Pancreas (tissue), 10 donors: Measurements from ENCODE around the gene ANKS1A. TPM values are rescaled to one million over a fixed set of nuclear protein-coding genes. Genes with fewer than 3 reads are reported as not detected.

Experiments
- ATAC-seq, 4 donors: fragments of 200-7000 bp; cut with Tn5 transposase; one replicate each; pipeline versions ENCODE4 v1.8.0 to v1.9.1; 2020; ENCODE audit warnings: mild to moderate bottlenecking in 4 of 4, moderate library complexity in 4 of 4
- DNase-seq, 6 donors: peaks; one replicate each; pipeline ENCODE4 v3.0.0-alpha.2; 2020
- FAIRE-seq: peaks from 2 replicates; lab custom pipeline; 2012; peaks lifted over from hg19 to GRCh38; lab: Jason Lieb, UNC
- H3K27ac ChIP-seq, 4 donors: fragments of 200-600 bp; sonication (generic); 1 replicate in 3 of 4; 2 replicates in 1 of 4; pipeline versions ENCODE4 v1.5.0 to v1.8.0; 2020
- H3K27me3 ChIP-seq, 4 donors: fragments of 200-600 bp; one replicate each; pipeline ENCODE4 v1.8.0; 2021
- H3K36me3 ChIP-seq, 3 donors: fragments of 200-600 bp; sonication (generic) in 1 of 3; one replicate each; pipeline versions ENCODE4 v1.5.0 to v1.8.0; 2020 to 2021
- H3K4me1 ChIP-seq, 3 donors: fragments of 200-600 bp; one replicate each; pipeline ENCODE4 v1.8.0; 2021
- H3K4me3 ChIP-seq, 4 donors: fragments of 200-600 bp; sonication (generic) in 2 of 4; one replicate each; pipeline versions ENCODE4 v1.5.0 to v1.8.0; 2020 to 2021
- H3K9me3 ChIP-seq, 4 donors: fragments of 200-600 bp; one replicate each; pipeline ENCODE4 v1.8.0; 2021
- WGBS, 2 donors: extraction: QIAGEN DNeasy Blood & Tissue Kit; methylation state at CpG; one replicate each; pipeline ENCODE4 v1.1.7; 2013; 5-methylcytosine and 5-hydroxymethylcytosine counted together
- intact Hi-C, 3 donors: fragments of 100-400 bp; cut with DNase I; formaldehyde crosslinking; loops; one replicate each; pipeline versions ENCODE4 v1.11.1 to v1.14.2; 2022
- polyA plus RNA-seq, 2 donors: library from polyadenylated mRNA; stranded (reverse); fragments of 200-250 nt; gene quantifications; one replicate each; pipeline ENCODE4 v1.2.3, GENCODE V29; 2013
- total RNA-seq, 6 donors: library from RNA; stranded (reverse); fragmentation: NEBNext Ultra II Directional in 4 of 6; extraction: Animal tissue kit (Norgen Biotek cat#: 25700) in 4 of 6; gene quantifications; one replicate each; pipeline versions ENCODE4 v1.2.1 to v1.2.4, GENCODE V29; 2021 to 2023
- TF ChIP-seq, protein P1 (sequence below), 4 donors: fragments of 200-600 bp; sonication (generic) in 3 of 4; IDR thresholded peaks; one replicate each; pipeline versions ENCODE4 v1.5.0 to v1.8.0; 2021; ENCODE audit warnings: antibody characterized with exemption in 4 of 4
- donor health status: healthy with polysubstance abuse.
- donor health status: DM: no; HTN: no; CAD: no; lungs with moderate emphysema.
- donor health status: DM: no; HTN: no; CAD: no.
- donor health status: control.
- donor health status: control.
- donor health status: Bipolar disorder and iron deficiency.
- donor health status: DM: yes; HTN: yes; CAD: no.
- donor health status: DM: no; HTN: no; CAD: no.
- donor health status: DM: no; HTN: no; CAD: no.
- donor health status: DM: yes; HTN: yes; CAD: no.

ANKS1A gene
- total and polyA plus RNA-seq, 8 donors = 6.1 to 16.7 (median 8.0) TPM

- intact Hi-C loops = no loop called here
- FAIRE-seq = no peak
- Histone ChIP-seq H3K4me1 (peaks cover 11 to 34% (median 29%) of the 10 kb centered on the region in 3 donors), H3K36me3 (no peaks in the 10 kb centered on the region), H3K9me3 (no peaks in the 10 kb centered on the region), H3K4me3 (no peak overlapping the region), H3K27ac (peak overlapping the region; percentile 46 to 74 (median 66)), H3K27me3 (no peaks in the 10 kb centered on the region)
- WGBS, 2 donors = 86 to 88% methylated on average over 12 of the region's 12 CpGs
- peak in 2 of 4 donors; percentile 12 to 21 for ATAC-seq
- TF ChIP-seq, protein P1, sequence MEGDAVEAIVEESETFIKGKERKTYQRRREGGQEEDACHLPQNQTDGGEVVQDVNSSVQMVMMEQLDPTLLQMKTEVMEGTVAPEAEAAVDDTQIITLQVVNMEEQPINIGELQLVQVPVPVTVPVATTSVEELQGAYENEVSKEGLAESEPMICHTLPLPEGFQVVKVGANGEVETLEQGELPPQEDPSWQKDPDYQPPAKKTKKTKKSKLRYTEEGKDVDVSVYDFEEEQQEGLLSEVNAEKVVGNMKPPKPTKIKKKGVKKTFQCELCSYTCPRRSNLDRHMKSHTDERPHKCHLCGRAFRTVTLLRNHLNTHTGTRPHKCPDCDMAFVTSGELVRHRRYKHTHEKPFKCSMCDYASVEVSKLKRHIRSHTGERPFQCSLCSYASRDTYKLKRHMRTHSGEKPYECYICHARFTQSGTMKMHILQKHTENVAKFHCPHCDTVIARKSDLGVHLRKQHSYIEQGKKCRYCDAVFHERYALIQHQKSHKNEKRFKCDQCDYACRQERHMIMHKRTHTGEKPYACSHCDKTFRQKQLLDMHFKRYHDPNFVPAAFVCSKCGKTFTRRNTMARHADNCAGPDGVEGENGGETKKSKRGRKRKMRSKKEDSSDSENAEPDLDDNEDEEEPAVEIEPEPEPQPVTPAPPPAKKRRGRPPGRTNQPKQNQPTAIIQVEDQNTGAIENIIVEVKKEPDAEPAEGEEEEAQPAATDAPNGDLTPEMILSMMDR (IDR thresholded peaks at IDR 0.05) = no peak
- no peak for DNase-seq
Observed at GRCh38 chr6:35048031-35048613, 159.1 kb downstream of the ANKS1A start.

- no peaks in the 10 kb centered on the region for H3K27me3 ChIP-seq
- ATAC-seq (peak in 3 of 4 donors; percentile 13 to 57 (median 44)), FAIRE-seq (no peak), DNase-seq (peak in 2 of 6 donors; percentile 63 to 64)
- H3K9me3 ChIP-seq = no peaks in the 10 kb centered on the region
- no peak overlapping the region for H3K4me3 ChIP-seq
- peaks cover 11 to 29% (median 28%) of the 10 kb centered on the region in 3 donors for H3K4me1 ChIP-seq
- WGBS, 2 donors = 78 to 82% methylated on average over 11 of the region's 11 CpGs
- H3K27ac ChIP-seq = peak overlapping the region in 3 of 4 donors; percentile 46 to 74 (median 70)
- intact Hi-C loops = no loop called here
- TF ChIP-seq, protein P1 (IDR thresholded peaks at IDR 0.05) = no peak
- peaks cover 0 to 1% (median 0%) of the 10 kb centered on the region in 3 donors for H3K36me3 ChIP-seq
Observed at GRCh38 chr6:35048631-35049083, 159.6 kb downstream of the ANKS1A start.

DNA sequence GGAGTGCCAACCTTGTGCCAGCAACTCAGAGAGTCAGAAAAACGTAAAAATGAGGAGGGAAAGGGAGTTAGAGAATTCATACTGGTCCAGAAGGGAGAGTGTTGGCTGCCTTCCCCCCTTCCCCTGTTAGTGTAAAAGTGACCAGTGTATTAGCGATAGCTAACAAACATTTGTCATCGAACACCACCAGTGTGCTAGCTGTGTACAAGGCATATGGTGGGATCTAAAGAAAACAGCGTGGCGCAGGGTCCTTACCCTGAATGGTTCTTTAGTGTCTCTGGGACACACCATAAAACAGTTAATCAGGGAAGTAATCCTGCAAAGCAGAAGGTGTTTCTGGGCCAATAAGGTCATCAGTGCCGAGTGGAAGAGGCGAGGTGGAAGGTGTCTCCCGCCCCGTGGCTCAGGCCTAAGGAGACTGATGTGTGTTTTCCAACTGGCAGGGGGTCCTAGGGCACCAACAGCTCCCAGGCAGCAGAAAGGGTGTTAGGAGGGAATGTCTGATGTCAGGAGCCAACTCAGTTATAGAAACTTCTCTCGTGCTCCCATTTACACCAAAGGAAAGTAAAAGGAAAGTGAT is 160.2 kb downstream of the ANKS1A start:
- FAIRE-seq = no peak
- intact Hi-C loops = no loop called here
- H3K4me3 ChIP-seq = no peak overlapping the region

DNA sequence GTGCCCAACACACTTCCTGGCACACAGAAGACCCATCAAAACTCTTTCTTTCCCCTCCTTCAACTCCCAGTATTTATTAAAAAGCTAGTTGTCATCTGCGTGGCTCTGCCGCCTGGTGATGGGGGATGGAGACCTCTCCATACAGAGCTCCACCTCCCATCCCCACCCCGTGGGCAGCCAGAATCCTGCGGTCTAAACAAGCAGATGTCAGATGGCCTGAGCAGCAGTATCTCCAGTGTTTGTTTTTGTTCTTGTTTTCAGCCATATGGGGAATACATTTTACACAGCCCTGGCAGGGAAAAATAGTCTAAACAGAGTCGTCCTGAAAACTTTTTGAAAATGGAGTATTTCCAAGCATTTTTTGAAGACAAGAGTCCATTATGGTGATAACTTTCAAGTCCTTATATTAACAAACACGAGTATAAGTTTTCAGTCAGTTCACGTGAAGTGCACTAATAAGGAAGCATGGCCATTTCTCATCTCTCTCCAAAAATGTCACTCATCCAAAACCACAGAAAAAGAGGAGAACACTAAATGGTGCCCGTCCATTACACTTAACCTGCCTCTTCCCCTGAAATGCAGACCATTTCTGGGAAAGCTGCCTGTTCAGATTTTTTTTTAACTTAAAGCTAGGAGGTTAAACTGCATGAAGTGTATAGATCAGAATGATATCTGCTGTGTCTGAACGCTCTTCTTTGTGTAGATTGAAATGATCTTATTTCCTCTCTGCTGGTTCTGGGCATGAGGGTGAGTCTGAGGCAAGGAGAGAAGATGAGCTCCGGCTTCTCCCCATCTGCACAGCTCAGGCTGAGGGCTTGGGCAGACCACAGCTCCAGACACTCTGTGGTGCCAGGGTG is 161.1 kb downstream of the ANKS1A start:
- TF ChIP-seq, protein P1 (IDR thresholded peaks at IDR 0.05) = no peak
- intact Hi-C loops = no loop called here
- H3K27ac ChIP-seq = peak overlapping the region in 3 of 4 donors; percentile 1 to 74 (median 39)
- peaks cover 8 to 26% (median 15%) of the 10 kb centered on the region in 3 donors for H3K4me1 ChIP-seq
- ATAC-seq (peak in 2 of 4 donors; percentile 51 to 59), FAIRE-seq (no peak), DNase-seq (peak in 1 of 6 donors; percentile 50)
- 77% methylated on average over 10 of the region's 10 CpGs for WGBS, 2 donors
- H3K27me3 ChIP-seq = no peaks in the 10 kb centered on the region
- peaks cover 0 to 6% (median 0%) of the 10 kb centered on the region in 3 donors for H3K36me3 ChIP-seq
- H3K9me3 ChIP-seq = no peaks in the 10 kb centered on the region
- H3K4me3 ChIP-seq = no peak overlapping the region

More for the DNA sequence above, 160.2 kb downstream of the ANKS1A start:
- Histone ChIP-seq H3K27me3 (no peaks in the 10 kb centered on the region), H3K27ac (peak overlapping the region in 3 of 4 donors; percentile 1 to 74 (median 70)), H3K9me3 (no peaks in the 10 kb centered on the region), H3K4me1 (peaks cover 11 to 26% (median 23%) of the 10 kb centered on the region in 3 donors), H3K36me3 (peaks cover 0 to 6% (median 0%) of the 10 kb centered on the region in 3 donors)
- WGBS, 2 donors = 91 to 94% methylated on average over 10 of the region's 10 CpGs
- ATAC-seq (no peak), DNase-seq (no peak)
- TF ChIP-seq, protein P1 (IDR thresholded peaks at IDR 0.05) = no peak
